WTC11 (cell line): ENCODE measurements around the gene ALG6.

Experiments used
- E2F4 ChIP-seq: sonication (generic); formaldehyde crosslinking; IDR thresholded peaks from 2 replicates; pipeline ENCODE4 v1.8.1; 2022; ENCODE audit warnings: low read depth, mild to moderate bottlenecking, moderate library complexity, missing genetic modification reagents, borderline replicate concordance
- EMX1 ChIP-seq: fragments of 250-450 bp; sonication (Bioruptor Pico); IDR thresholded peaks from 2 replicates; pipeline ENCODE4 v1.8.0; 2021; ENCODE audit warnings: mild to moderate bottlenecking
- ETV6 ChIP-seq: sonication (generic); formaldehyde crosslinking; IDR thresholded peaks from 2 replicates; pipeline ENCODE4 v1.8.1; 2022; ENCODE audit warnings: mild to moderate bottlenecking, missing genetic modification reagents
- GABPB1 ChIP-seq: sonication (generic); formaldehyde crosslinking; IDR thresholded peaks from 2 replicates; pipeline ENCODE4 v1.8.1; 2023; ENCODE audit warnings: mild to moderate bottlenecking, missing genetic modification reagents
- JUN ChIP-seq: sonication (generic); formaldehyde crosslinking; IDR thresholded peaks from 2 replicates; pipeline ENCODE4 v1.8.0; 2023; ENCODE audit warnings: mild to moderate bottlenecking, missing genetic modification reagents
- ZNF512 ChIP-seq: sonication (generic); formaldehyde crosslinking; IDR thresholded peaks from 2 replicates; pipeline ENCODE4 v1.8.1; 2022; ENCODE audit warnings: missing genetic modification reagents, borderline replicate concordance
- TF ChIP-seq, protein P1 (sequence below): fragments of 200-600 bp; IDR thresholded peaks from 2 replicates; pipeline ENCODE4 v1.8.0; 2022; ENCODE audit warnings: antibody characterized with exemption

- TF ChIP-seq GABPB1 (CRISPR knock-in tag) (no peak), E2F4 (CRISPR knock-in tag) (no peak), EMX1 (CRISPR knock-in tag) (no peak), ETV6 (CRISPR knock-in tag) (no peak), ZNF512 (CRISPR knock-in tag) (no peak), JUN (no peak)
- TF ChIP-seq, protein P1, sequence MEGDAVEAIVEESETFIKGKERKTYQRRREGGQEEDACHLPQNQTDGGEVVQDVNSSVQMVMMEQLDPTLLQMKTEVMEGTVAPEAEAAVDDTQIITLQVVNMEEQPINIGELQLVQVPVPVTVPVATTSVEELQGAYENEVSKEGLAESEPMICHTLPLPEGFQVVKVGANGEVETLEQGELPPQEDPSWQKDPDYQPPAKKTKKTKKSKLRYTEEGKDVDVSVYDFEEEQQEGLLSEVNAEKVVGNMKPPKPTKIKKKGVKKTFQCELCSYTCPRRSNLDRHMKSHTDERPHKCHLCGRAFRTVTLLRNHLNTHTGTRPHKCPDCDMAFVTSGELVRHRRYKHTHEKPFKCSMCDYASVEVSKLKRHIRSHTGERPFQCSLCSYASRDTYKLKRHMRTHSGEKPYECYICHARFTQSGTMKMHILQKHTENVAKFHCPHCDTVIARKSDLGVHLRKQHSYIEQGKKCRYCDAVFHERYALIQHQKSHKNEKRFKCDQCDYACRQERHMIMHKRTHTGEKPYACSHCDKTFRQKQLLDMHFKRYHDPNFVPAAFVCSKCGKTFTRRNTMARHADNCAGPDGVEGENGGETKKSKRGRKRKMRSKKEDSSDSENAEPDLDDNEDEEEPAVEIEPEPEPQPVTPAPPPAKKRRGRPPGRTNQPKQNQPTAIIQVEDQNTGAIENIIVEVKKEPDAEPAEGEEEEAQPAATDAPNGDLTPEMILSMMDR = no peak
Measured at GRCh38 chr1:63480057-63480456, 112.6 kb downstream of the ALG6 start.
